Measurements from ENCODE around the gene SPTLC1.

DNA sequence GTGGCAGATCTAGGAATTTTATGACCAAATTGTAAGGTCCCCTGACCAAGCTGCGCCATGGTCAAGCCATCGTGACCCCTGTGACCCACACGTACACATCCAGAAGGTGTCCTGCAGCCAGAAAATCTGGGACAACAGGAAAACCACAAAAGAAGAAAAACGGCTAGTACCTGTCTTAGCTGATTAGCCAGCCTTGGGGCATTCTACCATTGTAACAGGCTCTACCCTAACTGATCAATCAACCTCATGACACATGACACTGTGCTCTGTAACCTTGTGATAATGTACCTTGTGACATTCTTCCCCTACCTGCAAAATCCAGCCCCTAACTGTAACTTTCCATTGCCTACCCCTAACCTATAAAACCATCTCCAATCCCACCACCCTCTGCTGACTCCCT is 43.6 kb downstream of the SPTLC1 start:
- TF ChIP-seq POLR2A (IDR thresholded peaks at IDR 0.05; ENCODE audit: low read depth, low read length) (no peak), POLR2AphosphoS5 (IDR thresholded peaks at IDR 0.05; ENCODE audit: low read depth, low read length) (no peak), TAF1 (IDR thresholded peaks at IDR 0.05; ENCODE audit: borderline replicate concordance, low read depth, low read length) (no peak)
